NCI-H2081 (cell line): Measurements from ENCODE around the gene OR2B6.

ENCODE experiments used
- DNase-seq, 2 experiments: peaks; one replicate each; lab custom pipeline; 2025; lab: John Stamatoyannopoulos, UW

OR2B6 gene

GRCh38 chr6:28000351-28001045 is 43.5 kb downstream of the OR2B6 start:
- no peak for DNase-seq

GRCh38 chr6:28001351-28001750 is 44.3 kb downstream of the OR2B6 start:
- DNase-seq = no peak

DNA sequence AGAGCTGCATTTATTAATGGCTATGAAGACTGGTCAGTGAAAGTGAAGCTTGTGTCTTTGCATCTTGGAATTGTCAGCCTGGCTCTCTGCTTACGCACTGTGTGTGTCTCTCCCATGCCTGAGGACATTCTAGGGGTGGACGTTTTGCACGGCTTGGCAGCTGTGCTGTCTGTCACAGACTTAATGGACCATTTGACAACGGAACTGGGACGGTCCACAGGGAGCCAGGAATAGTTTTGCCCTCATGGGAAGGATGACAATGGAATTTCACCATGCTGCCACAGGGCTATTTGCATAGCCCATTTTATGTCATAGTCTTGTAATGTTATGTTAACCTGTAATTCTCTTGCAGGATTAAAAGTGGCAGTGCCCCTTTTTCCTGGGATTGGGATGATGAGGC is 44.7 kb downstream of the OR2B6 start:
- DNase-seq = no peak

DNA sequence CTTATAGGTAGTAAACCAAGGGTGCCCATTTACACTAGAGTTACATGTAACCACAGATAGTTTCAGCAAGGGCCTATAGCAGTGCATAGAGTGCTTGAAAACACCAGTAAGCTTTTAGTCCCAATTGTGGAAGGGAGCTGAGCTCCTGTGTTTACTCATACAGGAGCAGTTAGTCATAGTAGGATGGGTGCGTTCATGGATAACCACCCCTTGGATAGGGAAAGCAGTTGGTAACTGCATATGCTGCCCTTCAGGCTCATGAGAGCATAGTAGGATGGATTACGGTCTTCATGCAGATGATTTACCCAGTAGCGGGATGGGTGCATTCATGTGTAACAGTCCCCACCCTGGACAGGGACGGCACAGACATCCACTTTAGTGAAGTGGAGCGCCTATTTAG is 45.1 kb downstream of the OR2B6 start:
- DNase-seq = no peak

DNA sequence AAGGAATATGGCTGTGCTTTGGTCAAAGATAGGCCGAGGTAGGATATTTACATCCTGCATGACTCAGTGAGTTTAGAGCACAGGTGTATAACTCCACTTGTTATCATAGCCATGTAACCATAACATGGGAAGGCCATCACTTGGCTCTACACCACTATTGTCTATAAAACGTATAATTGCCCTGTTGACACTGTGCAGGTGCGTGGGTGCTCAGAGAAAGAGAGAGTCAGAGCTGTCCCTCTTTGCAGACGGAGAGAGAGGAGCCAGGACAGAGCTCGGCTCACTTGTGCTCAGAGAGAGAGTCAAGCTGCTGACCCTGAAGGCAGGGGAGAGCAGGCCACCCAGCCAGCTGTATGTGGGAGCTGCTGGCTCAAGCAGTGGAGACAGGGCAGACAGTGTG is 46.0 kb downstream of the OR2B6 start:
- peak in 1 of 2 experiments; percentile 6 for DNase-seq

DNA sequence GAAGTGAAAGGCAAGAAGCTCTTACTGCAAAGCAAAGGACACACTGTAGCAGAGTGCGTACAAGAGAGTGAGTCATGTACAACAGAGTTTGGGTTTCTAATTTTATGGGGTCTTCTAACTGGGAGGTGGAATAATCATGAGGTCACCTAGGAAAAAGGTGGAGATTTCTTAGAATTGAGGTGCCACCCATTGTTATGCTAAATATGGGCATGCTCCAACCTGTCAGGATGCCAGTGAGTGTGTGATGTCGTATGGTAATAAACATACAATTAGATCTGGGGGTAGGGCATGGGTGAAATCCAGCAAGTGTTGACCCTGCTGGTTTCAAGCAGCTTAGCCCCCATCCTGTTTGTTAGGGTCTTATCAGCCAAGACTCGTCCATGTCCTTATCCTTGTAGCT is 46.6 kb downstream of the OR2B6 start:
- DNase-seq = no peak

- DNase-seq = no peak
Measured at GRCh38 chr6:28004350-28005151, 47.5 kb downstream of the OR2B6 start.

DNA sequence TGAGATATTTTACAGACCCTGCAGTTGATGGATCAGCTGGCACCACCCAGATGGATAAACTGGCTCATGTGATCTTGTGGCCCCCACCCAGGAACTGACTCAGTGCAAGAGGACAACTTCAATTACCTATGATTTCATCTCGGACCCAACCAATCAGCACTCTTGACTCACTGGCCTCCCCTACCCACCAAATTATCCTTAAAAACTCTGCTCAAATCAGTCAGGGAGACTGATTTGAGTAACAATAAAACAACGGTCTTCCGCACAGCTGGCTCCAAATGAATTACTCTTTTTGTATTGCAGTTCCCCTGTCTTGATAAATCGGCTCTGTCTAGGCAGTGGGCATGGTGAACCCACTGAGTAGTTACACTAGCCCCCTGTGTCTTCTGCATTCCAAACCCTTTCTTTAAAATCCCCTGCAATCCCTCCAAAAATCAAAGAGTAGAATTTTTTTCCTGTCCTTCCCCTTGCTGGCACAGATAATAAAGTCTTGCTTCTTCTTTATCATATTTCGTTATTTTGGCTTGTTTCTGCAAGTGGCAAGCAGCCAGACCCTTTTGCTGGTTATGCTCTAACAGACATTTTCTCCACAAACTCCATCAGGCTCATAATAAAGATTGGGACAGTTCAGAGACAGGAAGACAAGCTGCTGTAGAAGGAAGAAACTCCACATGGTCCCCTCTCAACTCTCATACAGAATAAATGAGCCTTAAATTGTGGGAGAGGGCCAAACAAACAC is 48.3 kb downstream of the OR2B6 start:
- no peak for DNase-seq

DNA sequence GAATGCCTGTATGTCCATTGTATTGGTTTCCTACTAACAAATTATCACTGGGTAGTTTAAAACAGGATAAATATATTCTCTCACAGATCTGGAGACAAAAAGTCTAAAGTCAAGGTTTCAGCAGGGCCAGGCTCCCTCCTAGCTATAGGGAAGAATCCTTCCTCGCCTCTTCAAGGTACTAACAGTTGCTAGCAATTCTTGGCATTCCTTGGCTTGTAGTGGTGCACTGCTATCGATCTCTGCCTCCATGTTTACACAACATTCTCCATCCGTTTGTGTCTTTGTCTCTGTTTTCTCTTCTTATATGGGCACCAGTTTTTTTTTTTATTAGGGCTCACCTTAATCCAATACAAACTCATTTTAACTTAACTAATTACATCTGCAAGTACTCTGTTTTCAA is 48.9 kb downstream of the OR2B6 start:
- DNase-seq = no peak
